ENCODE results near the gene PLCL2.

PLCL2 gene

DNA sequence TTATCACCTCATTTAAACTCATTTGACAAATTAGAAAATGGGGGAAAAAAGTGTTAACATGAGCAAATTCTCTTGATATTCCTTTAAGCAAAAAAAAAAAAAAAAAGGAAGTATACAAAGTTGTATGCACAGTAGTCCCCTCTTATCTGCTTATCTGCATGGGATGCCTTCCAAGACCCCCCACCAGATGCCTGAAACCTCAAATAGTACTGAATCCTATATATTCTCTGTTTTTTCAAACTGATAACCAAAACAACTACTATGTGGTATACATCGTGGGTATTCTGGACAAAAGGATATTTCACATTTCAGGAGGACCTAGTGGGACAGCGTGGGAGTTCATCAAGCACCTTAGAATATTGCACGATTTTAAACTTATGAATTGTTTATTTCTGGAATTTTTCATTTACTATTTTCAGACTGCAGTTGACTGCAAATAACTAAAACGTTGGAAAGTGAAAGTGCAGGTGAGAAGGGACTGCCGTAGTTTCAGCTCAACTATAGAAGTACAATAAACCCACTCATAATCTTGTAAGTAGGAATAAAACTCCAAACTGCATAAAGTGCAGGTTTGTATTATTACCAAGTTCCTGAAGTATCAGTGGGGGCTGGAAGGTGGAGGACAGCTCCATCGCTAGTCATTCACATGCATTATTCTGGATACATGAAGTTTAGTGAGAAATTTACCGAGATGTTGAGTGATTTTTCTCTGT, 43.6 kb upstream of the PLCL2 start:
- no peak overlapping the region for H2AFZ ChIP-seq (ENCODE audit: low read depth, low read length)
- H3K79me2 ChIP-seq (ENCODE audit: insufficient read depth, low read length): no peaks in the 10 kb centered on the region
- TF ChIP-seq, protein P1, sequence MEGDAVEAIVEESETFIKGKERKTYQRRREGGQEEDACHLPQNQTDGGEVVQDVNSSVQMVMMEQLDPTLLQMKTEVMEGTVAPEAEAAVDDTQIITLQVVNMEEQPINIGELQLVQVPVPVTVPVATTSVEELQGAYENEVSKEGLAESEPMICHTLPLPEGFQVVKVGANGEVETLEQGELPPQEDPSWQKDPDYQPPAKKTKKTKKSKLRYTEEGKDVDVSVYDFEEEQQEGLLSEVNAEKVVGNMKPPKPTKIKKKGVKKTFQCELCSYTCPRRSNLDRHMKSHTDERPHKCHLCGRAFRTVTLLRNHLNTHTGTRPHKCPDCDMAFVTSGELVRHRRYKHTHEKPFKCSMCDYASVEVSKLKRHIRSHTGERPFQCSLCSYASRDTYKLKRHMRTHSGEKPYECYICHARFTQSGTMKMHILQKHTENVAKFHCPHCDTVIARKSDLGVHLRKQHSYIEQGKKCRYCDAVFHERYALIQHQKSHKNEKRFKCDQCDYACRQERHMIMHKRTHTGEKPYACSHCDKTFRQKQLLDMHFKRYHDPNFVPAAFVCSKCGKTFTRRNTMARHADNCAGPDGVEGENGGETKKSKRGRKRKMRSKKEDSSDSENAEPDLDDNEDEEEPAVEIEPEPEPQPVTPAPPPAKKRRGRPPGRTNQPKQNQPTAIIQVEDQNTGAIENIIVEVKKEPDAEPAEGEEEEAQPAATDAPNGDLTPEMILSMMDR (IDR thresholded peaks at IDR 0.05; ENCODE audit: borderline replicate concordance, extremely low read depth, low read length, poor library complexity, severe bottlenecking): no peak
- TF ChIP-seq EZH2 (IDR thresholded peaks at IDR 0.05; ENCODE audit: borderline replicate concordance, low read depth, low read length, severe bottlenecking): no peak
- no peaks in the 10 kb centered on the region for H3K9me3 ChIP-seq (ENCODE audit: insufficient read depth, low read length, severe bottlenecking)
- 0 out of 3 replicates have a peak, but pooled peaks have one; percentile 23 for ATAC-seq (ENCODE audit: insufficient read depth, low read depth)
- no peak overlapping the region for H3K9ac ChIP-seq (ENCODE audit: low read depth, low read length)
- DNase-seq: no peak
- H3K4me1 ChIP-seq (ENCODE audit: insufficient read depth, low read length): peaks cover 22% of the 10 kb centered on the region
- H3K36me3 ChIP-seq (ENCODE audit: insufficient read depth, low read length): no peaks in the 10 kb centered on the region
- no peak overlapping the region for H3K27ac ChIP-seq (ENCODE audit: low read length)
- H4K20me1 ChIP-seq (ENCODE audit: insufficient read depth, low read length): no peaks in the 10 kb centered on the region
- H3K27me3 ChIP-seq (ENCODE audit: insufficient read depth, low read length, poor library complexity): no peaks in the 10 kb centered on the region
- no peak overlapping the region for H3K4me3 ChIP-seq (ENCODE audit: low read depth in 1 of 2, low read length in 2 of 2)
- peak overlapping the region; percentile 21; the same call in 1 of the 2 replicates for H3K4me2 ChIP-seq (ENCODE audit: insufficient read depth, low read length)

DNA sequence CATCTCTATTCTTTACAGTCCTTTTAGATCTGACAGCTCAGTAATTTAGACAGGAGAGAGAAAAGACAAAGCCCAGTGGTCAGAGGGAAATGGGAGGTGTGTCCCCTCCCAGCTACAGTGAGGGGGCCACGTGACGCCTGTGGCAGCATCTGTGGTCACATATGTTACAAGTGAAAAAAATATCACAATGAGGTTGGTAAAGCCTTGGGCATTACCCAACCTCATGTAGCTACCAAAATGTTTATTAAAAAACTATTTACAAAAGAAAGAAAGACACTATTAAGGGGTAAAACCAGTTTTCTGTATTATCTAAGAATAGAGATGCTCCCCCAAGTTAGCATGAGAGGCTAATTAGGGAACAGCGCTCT, 42.9 kb upstream of the PLCL2 start:
- Histone ChIP-seq H3K27me3 (ENCODE audit: insufficient read depth, low read length, poor library complexity) (no peaks in the 10 kb centered on the region), H4K20me1 (ENCODE audit: insufficient read depth, low read length) (no peaks in the 10 kb centered on the region), H3K4me3 (ENCODE audit: low read depth in 1 of 2, low read length in 2 of 2) (no peak overlapping the region), H2AFZ (ENCODE audit: low read depth, low read length) (no peak overlapping the region), H3K27ac (ENCODE audit: low read length) (no peak overlapping the region), H3K4me2 (ENCODE audit: insufficient read depth, low read length) (no peak overlapping the region), H3K36me3 (ENCODE audit: insufficient read depth, low read length) (no peaks in the 10 kb centered on the region), H3K4me1 (ENCODE audit: insufficient read depth, low read length) (peaks cover 22% of the 10 kb centered on the region), H3K9me3 (ENCODE audit: insufficient read depth, low read length, severe bottlenecking) (no peaks in the 10 kb centered on the region), H3K9ac (ENCODE audit: low read depth, low read length) (no peak overlapping the region), H3K79me2 (ENCODE audit: insufficient read depth, low read length) (no peaks in the 10 kb centered on the region)
- no peak for TF ChIP-seq EZH2 (IDR thresholded peaks at IDR 0.05; ENCODE audit: borderline replicate concordance, low read depth, low read length, severe bottlenecking)
- TF ChIP-seq, protein P1 (IDR thresholded peaks at IDR 0.05; ENCODE audit: borderline replicate concordance, extremely low read depth, low read length, poor library complexity, severe bottlenecking): no peak
- DNase-seq (no peak), ATAC-seq (ENCODE audit: insufficient read depth, low read depth) (peak; percentile 67)

DNA sequence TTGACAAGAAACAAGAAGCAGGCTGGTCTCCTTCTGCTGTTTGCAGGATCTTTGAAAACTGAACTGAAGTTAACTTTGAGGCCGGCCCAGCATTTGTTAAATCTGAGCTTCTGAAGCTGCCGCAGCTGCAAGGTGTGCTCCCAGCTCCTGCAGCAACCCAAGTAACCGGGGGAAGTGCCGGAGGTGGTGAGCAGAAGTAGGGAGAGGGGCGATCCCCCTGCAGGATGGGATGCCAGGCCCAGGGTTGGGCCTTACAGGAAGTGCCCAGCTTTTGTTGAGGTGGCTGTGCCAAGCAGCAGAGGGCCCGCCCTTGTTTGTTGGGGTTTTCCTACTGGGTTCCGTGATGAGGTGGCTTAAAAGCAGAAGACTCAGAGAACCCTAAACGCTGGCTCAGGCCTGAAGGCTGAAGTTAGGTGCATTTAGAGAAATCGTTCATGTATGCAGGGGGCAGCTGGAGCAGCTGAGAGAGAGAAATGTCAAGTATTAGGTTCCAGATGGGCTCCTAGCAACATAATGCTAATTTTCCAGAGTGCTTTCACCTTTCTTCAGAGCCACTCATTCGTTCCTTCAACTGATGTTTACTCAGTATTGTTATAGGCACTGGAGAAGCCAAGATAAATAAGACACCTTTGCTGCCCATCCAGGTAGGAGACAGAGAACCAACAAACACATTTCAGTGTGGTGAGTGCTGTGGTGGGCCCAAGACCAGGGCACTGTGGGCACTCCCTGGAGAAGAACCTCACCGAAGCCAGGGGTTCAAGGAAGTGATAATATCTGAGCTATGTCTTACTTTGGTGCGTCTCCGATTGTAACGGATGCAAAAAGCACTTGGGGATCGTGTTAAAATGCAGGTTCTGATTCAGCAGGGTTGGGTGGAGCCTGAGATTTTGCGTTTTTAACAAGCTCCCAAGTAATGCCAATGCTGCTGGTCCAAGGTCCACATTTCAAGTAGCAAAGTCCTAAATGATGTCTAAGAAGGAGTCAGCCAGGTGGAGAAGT, 42.2 kb upstream of the PLCL2 start:
- H3K27ac ChIP-seq (ENCODE audit: low read length): no peak overlapping the region
- no peak overlapping the region for H3K4me2 ChIP-seq (ENCODE audit: insufficient read depth, low read length)
- ATAC-seq (ENCODE audit: insufficient read depth, low read depth) (peak; percentile 60), DNase-seq (peak; percentile 25)
- H3K36me3 ChIP-seq (ENCODE audit: insufficient read depth, low read length): no peaks in the 10 kb centered on the region
- H3K4me3 ChIP-seq (ENCODE audit: low read depth in 1 of 2, low read length in 2 of 2): no peak overlapping the region
- H3K9me3 ChIP-seq (ENCODE audit: insufficient read depth, low read length, severe bottlenecking): no peaks in the 10 kb centered on the region
- no peak for TF ChIP-seq EZH2 (IDR thresholded peaks at IDR 0.05; ENCODE audit: borderline replicate concordance, low read depth, low read length, severe bottlenecking)
- TF ChIP-seq, protein P1 (IDR thresholded peaks at IDR 0.05; ENCODE audit: borderline replicate concordance, extremely low read depth, low read length, poor library complexity, severe bottlenecking): no peak
- no peaks in the 10 kb centered on the region for H4K20me1 ChIP-seq (ENCODE audit: insufficient read depth, low read length)
- no peak overlapping the region for H3K9ac ChIP-seq (ENCODE audit: low read depth, low read length)
- H3K27me3 ChIP-seq (ENCODE audit: insufficient read depth, low read length, poor library complexity): no peaks in the 10 kb centered on the region
- no peak overlapping the region for H2AFZ ChIP-seq (ENCODE audit: low read depth, low read length)
- H3K79me2 ChIP-seq (ENCODE audit: insufficient read depth, low read length): no peaks in the 10 kb centered on the region
- H3K4me1 ChIP-seq (ENCODE audit: insufficient read depth, low read length): peaks cover 22% of the 10 kb centered on the region

Data from DND-41 (cell line).